GM21360 (cell line): ENCODE measurements around the gene NAA20.

Source experiments
- ATAC-seq: cut with Tn5 transposase; IDR thresholded peaks from one replicate; pipeline ENCODE4 v1.9.1; 2021; ENCODE audit warnings: mild to moderate bottlenecking, moderate library complexity; ENCODE audit not compliant: unreplicated experiment

Gene NAA20, protein sequence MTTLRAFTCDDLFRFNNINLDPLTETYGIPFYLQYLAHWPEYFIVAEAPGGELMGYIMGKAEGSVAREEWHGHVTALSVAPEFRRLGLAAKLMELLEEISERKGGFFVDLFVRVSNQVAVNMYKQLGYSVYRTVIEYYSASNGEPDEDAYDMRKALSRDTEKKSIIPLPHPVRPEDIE

GRCh38 chr20:20017001-20017843 lies at the start of gene NAA20:
Gene NAA20, plus strand, starts transcription at chr20:20017362. Its CDS starts 35 bp downstream, at chr20:20017397.
- peak; percentile 98 for ATAC-seq

DNA sequence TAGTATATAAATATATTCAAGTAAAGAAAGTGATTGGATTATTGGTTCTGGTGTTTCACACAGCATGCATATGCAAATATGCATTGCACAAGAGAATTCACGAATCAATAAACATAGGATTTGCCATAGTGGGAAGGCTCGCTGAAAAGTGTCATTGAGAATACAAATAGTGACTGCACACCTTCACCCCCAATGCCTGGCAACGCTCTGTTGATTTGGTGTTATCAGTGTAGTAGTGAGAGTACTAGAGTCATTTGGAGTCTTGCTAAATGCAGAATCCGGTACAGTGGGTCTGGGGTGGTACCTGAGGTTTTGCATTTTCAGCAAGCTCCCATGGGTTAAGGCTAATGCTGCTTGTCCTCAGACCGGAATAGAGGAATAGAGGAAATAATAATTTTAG lies 49.7 kb upstream of the NAA20 start:
- no peak for ATAC-seq

- no peak for ATAC-seq
Observed at GRCh38 chr20:19968028-19968427, 49.1 kb upstream of the NAA20 start.

DNA sequence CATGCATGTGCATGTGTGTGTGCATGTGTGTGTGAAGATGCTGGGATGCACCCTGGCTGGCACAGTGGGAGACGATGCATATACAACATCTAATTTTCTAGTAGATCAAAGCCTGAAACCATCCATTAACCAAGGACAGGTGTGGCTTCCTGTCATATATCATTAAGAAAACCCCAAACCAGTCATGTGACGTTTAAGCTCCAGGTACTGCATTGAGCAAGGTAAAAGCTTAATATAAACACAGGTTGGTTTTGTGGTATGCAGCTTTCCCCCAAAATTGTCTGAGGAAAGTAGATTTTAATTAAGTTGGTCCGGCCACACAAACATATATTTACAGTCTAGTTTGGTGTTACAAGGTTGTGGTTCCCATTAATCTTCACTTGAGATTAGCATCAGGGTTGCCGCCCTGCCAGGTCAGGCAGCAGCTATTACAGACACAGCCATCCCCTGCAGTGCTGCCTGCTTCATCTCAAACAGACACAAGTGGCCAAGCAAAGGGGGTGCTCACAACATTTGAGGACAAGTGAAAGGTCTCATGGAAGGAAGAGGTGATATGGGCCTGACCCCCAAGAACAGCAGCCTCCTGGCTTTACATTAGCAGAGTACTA lies 48.6 kb upstream of the NAA20 start:
- no peak for ATAC-seq

- no peak for ATAC-seq
Observed at GRCh38 chr20:19969106-19969505, 48.1 kb upstream of the NAA20 start.

GRCh38 chr20:19969507-19970255 lies 47.5 kb upstream of the NAA20 start:
- no peak for ATAC-seq

DNA sequence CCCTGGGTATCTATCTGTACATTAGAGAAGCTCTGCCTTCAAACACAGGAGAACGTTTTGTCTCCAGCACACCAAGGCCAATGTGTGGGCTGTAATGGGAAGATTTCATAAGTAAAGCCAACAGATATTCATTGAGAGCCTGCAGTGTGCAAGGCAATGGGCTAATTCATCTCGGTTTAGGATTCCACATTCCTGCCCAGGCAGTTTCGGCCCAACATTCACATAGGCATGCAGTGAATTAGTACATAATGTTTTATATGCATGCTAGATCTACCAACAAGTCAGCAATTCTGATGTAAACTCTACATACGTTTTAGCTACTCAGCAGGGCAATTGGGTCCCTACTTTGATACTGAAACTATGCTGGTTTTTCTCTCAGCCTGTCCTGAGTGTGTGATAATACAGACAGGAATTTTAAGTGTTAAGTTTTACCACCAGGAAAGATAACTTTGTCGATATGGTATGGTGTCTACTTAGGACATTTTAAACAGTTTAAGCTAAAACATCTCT lies 46.9 kb upstream of the NAA20 start:
- ATAC-seq: no peak

DNA sequence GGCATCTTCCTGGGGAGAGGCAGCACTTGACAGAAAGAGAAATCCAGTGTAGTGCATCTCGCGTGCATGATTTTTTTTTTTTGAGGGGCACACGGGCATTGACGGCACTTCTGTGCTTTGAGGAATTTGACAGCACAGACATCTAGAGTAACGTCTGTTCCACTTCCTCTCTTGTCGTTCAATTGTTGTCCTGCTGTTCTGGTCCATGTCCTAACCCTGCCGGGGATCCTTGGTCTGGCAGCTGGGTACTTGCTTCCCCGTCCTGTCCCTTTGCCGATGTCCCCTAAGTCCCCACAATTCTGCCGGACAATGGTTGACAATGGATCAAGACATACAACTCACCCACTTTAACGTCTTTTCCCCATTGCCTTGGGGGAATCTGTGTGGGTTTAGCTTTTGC lies 46.0 kb upstream of the NAA20 start:
- ATAC-seq: no peak

DNA sequence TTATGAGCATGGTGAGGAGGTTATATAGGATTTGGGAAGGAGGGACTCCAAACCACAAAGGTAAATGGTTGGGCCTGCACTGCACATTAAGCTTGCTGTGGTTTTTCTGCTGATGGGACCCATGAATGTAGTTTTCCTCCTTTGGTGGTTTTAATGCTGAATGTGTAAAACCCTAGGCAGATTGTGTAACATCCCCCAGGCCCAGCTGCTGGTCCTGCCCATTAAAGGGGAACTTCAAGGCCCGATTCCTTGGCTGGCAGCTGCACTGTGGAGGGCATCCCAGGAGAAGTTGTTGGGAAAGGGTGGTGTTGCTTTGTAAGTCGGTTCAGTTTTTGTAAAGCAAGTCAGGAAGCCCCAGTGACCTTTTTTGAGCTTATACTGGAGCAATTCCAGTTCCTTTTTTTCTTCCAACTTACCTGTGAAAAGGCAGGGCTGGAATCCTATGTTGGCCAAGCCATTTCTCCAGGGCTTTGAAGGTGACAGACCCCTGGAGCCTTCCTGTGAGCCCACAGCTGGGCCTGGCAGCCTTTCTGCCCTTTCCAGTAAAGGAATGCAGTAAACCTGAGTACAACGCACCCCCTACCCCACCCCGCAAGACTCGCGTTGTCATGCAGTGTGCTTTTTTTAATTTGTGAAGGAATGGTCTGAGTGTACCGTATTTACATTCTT lies 43.1 kb upstream of the NAA20 start:
- no peak for ATAC-seq

DNA sequence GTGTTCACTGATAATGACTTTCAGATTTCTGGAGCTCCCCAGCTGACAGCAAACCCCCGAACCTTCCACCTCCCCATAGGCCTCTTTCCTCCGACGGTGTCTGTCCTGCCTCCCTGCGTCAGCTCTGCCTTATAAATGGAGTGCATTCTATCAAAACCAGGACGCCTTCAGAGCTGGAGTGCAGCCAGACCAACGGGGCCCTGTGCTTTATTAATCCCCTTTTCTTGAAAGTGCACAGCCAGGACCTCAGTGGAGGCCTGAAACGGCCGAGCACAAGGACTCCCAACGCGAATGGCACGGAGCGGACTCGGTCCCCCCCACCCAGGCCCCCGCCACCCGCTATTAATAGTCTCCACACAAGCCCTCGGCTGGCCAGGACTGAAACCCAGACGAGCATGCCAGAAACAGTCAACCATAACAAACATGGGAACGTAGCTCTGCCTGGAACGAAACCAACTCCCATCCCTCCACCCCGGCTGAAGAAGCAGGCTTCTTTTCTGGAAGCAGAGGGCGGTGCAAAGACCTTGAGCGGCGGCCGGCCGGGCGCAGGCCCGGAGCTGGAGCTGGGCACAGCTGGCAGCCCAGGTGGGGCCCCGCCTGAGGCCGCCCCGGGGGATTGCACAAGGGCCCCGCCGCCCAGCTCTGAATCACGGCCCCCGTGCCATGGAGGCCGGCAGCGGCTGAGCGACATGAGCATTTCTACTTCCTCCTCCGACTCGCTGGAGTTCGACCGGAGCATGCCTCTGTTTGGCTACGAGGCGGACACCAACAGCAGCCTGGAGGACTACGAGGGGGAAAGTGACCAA lies 42.3 kb upstream of the NAA20 start:
- no peak for ATAC-seq

DNA sequence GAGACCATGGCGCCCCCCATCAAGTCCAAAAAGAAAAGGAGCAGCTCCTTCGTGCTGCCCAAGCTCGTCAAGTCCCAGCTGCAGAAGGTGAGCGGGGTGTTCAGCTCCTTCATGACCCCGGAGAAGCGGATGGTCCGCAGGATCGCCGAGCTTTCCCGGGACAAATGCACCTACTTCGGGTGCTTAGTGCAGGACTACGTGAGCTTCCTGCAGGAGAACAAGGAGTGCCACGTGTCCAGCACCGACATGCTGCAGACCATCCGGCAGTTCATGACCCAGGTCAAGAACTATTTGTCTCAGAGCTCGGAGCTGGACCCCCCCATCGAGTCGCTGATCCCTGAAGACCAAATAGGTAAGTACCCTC lies 41.7 kb upstream of the NAA20 start:
- no peak for ATAC-seq

DNA sequence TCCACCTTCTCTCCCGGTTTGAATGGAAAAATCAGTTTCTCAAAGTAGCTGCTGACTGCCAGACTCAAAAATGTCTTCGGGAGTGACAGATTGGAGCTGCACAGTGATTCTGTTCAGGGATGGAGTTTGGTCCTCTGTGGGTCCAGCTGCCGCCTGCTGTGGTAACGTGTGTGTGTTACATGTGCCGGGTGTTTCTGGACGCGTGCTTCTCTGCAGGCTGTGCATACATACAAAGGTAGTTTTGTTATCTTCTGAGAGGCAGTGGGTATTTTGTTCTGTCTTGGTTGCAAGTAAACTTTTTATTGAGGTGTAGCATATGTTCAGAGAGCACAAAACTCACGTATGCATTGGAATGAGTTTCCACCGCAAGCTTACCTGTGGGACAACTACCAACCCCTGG lies 41.3 kb upstream of the NAA20 start:
- ATAC-seq: no peak

GRCh38 chr20:19976595-19977372 lies 40.4 kb upstream of the NAA20 start:
- no peak for ATAC-seq

DNA sequence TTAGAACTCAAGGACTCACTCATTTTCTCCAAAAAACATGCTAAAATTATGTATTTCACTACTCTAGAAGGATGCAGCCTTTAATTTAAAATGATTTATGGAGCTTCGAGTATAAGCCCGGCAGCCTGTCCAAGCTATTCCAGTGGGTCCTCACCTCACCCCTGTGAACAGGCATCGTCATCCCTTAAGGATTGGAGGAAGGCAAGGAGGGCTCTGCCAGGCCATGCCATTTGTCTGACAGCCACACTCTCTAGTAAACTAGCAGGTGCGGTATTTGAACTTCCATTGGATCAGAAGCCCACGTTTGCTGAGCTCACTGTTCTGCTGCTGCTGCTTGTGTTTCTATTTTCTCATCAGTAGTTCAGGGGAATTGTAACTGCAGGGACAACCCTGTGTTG lies 39.8 kb upstream of the NAA20 start:
- ATAC-seq: no peak

GRCh38 chr20:19978511-19979210 lies 38.5 kb upstream of the NAA20 start:
- no peak for ATAC-seq

DNA sequence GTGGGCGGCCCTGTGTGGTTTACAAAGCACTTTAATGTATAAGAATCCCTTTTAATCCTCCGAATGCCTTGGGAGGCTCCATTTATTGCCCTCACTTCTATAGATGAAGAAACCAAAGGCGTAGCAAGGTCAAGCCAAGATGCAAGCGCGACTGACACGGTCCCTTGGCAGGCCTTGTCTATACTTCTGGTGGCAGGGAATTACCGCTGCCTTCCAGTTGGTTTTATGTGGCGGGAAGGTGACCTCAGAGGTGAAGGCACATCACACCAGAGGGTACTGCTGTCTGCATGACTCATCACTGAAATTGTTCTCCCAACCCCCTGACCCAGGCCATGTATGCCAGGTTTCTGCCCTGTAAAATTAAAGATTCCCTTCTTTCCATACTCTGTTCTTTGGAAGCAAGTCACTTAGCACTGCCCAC lies 36.1 kb upstream of the NAA20 start:
- no peak for ATAC-seq

GRCh38 chr20:19986419-19986818 lies 30.7 kb upstream of the NAA20 start:
- ATAC-seq: no peak

- no peak for ATAC-seq
Observed at GRCh38 chr20:19987046-19987445, 30.1 kb upstream of the NAA20 start.

GRCh38 chr20:19990850-19991249 lies 26.3 kb upstream of the NAA20 start:
- ATAC-seq: no peak
